HG02588 (cell line): Measurements from ENCODE around the gene CDC42EP3.

Experiments used
- ATAC-seq: cut with Tn5 transposase; IDR thresholded peaks from one replicate; pipeline ENCODE4 v1.9.1; 2021; ENCODE audit warnings: mild to moderate bottlenecking, moderate library complexity; ENCODE audit not compliant: unreplicated experiment

Gene CDC42EP3, protein sequence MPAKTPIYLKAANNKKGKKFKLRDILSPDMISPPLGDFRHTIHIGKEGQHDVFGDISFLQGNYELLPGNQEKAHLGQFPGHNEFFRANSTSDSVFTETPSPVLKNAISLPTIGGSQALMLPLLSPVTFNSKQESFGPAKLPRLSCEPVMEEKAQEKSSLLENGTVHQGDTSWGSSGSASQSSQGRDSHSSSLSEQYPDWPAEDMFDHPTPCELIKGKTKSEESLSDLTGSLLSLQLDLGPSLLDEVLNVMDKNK

DNA sequence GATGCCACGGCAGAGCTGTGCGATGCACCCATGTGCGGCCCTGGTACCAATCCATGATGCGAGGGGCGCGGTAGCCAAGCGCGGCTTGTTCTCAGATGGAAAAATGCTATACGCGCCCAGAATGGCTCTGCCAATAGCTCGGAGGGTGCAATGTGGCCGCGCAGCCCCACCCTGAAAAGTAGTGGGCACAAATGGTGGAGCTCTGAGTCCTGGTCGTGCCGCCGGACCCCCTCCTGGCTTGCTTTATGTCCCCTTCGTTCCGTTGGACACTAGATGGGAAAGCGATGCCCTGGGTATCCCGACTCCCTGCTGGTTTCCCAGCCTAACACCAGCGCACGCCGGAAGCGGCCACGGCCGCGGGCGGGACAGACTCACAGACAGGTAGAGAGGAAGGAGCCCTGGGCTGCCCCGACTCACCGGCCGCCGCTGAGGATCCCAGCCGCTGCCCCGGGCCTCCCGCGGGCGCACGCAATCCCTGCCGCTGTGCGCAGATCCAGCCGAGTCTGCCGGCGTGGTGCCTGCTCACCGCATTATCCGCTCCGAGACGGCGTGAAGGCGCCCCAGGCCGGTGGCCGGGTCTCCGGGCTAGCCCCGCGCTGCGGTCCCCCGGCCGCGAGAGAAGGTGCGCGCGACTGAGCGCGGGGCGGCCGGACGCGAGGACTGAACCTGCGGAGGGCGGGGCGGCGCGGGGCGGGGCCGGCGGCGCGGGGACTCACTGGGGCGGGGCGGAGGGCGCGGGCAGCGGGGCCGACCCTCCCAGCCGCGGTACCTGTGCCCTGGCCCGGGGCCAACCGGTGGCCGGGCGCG, at the start of gene CDC42EP3:
Gene CDC42EP3 (minus strand): TSS at position 634 of the 807 bp plus-strand sequence. CDS start 25,055 bp downstream, outside the sequence.
- peak; percentile 52 for ATAC-seq

DNA sequence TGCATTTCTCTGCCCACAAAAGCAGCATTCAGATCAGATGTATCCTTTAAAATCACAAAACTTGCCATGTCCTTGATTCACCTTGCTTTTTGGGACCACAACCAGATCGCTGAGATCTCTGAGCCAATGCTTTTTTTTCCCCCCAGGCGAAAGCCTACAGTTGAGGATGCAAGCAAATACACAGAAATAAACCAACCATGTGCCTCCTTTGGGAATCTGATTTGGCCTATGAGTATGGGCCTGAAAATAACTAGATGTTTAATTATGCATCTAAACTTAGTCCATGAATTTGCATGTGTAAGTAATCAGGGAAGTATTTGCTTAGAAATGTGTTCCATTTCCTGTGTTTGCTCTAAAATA, 49.7 kb upstream of the CDC42EP3 start:
- ATAC-seq: no peak

DNA sequence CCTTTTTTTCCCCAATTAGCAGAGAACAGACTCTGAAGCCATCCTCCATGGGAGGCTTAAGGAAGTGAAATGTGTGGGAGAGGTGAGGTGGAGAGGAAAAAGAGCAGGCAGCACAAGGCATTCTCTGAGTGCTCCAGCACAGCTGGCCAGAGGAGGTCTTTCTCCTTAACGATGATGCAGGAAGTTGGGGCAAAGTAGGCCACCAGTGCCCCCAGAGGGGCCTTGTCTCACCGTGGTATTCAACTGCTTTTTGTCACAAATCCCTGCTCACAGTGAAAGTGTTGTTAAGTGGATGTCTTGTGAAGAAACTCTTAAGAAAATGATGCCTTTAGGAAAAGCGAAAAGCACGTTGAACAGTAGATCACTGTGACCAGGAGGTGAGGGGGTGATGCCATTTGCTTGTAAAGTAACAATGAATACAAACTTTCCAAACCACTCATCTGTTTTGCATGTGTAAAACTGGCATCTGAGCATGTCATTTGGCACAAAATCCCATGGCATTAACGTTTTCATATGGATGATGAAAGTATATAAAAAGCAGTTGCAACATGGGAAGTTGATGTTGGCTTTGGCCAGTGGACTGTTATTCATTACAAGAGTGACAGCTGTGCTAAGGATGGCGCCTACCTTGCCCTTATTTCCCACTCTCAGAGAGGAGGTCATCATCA, 49.2 kb upstream of the CDC42EP3 start:
- no peak for ATAC-seq

DNA sequence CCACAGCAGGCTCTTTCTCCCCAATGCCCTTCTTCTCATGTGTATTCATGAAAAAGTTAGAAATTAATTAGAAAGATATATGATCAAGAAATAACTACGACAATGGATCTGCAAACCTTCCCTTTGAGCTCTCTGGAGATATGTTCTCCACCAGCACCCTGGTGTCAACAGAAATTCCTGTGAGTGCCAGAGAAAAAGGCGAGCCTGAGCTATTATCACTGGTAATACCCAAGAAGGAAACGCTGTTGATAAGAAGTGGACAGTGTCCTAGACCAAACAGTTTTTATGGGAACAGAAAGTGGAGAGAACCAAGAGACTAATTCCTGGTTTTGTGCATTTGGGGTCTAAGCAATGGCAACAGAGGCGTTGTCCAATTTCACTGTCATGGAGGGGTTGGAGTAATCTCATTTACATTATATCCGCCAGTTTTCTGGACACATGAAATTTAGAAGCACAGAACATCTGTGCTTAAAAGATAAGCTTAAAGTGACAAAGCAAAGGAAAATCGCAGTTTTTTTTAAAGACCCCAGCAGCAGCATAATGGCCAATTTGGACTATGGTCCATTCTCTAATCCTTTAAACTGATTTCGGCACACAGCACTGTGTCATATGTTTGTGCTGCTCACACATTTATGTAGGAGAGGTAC, 47.2 kb upstream of the CDC42EP3 start:
- ATAC-seq: no peak

DNA sequence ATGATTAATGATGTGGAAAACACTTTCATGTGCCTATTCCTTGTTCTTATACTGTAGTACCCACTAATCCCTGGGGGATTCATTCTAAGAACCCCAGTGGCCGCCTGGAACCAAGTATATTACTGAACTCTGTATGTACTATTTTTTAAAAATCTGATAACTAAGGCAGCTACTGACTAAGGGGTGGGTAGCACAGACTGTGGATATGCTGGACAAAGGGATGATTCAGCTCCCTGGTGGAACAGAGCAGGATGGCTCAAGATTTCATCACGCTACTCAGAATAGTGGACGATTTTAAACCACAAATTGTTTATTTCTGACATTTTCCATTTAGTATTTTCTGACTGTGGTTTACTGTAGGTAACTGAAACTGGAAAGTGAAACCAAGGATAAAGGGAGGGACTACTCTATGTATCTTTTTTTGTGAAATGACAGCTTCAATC, 41.8 kb upstream of the CDC42EP3 start:
- ATAC-seq: no peak

DNA sequence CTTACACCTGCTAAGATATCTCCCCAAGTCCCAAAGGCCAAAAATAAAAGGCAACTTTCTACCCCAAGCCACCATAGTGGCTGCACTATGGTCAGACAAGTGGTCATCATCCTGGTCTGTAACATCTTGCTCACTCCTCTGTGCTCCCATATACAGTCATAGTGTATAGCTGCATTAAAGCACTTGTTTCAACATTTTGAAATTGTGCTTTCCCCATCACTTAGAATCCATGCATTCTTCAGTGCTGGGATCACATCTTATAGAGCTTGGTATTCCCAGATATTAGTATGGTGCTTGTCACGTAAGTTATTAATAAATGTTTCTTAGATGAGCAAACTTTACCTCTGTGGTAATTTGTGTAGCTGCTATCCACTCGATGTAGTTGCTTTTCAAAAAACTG, 40.4 kb upstream of the CDC42EP3 start:
- ATAC-seq: no peak

DNA sequence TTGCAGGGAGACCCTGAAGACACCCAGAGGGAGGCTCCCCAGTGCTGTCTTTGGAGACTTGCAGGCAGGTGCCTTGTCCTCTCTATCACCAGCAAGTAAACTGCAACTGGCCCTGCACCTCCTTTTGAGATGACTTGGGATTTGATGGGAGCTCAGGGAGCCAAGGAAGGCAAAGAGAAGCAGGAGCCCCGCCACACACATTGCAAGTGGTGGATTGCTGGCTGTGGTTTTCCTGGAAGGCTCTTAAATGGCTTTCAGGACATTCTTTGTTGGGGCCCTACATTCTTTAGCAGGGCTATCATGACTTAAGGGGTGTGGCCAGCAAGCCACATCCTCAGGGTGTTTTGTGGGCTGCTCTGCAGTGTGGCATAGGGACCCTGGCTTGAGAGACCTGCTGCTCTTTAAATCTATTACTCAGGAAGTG, 39.9 kb upstream of the CDC42EP3 start:
- ATAC-seq: no peak

DNA sequence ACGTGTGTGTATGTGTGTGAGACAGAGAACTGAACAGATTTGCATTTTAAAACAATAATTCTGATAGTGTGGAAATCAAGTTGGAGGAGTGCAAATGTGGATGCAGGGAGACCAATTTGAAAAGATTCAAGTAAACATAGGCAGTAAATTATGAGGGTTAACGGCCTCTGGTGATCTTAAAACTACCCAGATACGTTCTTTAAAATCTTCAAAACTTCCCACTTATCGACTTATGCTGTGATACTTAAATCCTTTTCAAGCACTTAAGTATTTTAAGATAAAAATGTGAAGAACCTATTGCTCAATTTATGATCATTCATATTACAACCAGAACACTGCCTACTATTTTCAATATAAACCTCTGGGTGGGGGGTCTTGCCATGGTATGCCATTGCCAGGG, 37.7 kb upstream of the CDC42EP3 start:
- ATAC-seq: no peak

DNA sequence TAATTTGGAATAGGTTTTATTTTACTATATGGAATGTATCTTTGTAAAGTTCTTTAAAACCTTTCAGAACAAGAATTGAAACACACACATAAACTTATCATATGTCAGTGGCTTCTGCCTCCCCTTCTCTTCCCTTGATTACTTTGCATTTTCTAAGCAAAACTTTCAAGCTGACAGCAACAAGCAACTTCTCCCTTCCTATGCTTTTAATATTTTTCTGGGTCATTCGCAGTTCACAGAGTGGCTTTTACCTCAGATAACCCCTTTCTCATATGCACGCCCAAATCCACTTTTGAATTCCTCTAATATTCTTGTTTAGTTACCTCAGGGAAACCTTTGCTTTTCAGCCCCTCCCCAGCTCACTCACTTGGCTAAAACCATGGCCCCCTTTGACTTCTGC, 36.7 kb upstream of the CDC42EP3 start:
- ATAC-seq: no peak

DNA sequence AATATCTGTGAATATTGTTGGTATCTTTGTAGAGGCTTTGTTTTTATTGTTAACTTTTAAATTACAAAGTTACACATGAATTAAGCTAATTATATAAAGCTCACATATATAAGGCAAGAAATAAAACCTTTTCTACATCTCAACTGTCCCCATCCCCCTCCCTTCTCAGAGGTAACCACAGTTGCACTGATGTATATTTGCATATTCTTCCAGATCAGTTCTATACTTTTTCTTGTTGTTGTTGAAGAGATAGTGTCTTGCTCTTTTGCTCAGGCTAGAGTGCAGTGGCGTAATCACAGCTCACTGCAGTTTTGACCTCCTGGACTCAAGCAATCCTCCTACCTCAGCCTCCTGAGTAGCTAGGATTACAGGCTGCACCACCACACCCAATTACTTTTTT, 36.0 kb upstream of the CDC42EP3 start:
- no peak for ATAC-seq

DNA sequence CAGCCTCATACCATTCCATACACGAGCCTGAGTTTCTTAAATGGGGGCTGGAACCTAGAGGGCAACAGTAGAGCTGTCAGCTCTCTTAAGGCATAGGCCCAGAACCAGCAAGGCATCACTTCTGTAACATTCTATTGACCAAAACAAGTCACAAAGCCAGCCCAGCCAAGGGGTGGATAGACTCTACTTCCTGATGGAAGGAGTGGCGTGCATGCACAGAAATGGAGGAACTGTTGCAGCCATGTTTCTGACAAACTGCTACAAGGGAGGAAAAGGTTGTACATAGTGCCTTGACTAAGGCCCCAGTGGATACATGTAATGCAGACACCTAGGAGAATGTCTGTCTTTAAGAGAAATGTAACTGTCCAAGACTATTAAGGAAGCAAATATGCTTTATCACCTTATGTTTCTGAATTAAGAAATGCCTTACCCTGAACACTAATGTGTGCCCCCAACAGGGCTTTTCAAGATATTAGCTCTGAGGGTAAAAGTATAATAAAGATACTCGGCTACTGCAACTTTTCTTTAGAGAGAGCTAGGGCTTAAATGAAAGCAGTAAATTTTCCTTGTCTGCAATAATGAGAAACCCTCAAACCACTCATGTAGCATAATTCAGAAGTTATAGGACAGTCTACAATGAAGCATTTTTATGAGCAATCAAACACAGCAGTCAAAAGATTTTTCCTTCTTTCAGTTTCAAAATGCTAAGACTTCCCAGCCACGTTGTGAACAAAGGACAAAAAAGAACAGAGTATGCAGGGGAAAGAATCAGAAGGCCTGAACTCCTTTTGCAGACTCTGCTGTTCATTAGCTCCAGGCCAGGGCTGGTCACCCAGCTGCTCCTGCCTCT, 35.1 kb upstream of the CDC42EP3 start:
- no peak for ATAC-seq

DNA sequence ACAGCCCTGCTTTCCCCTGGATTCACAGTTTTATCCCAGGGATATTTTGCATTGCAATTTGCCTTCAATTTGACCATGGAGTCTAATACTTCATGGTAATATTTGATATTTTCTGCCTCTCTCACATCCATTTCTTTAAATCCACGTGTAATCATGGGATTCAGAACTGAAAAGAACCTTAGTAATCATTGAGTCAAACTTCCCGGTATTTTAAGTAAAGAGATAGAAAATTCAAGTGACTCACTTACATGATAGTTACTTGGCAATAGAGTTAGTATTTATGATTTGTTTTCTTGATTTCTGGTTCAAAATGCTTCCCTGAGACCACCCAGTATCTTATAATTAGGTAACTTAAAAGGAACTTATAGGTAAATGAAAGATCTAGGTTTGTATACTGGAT, 33.7 kb upstream of the CDC42EP3 start:
- no peak for ATAC-seq

DNA sequence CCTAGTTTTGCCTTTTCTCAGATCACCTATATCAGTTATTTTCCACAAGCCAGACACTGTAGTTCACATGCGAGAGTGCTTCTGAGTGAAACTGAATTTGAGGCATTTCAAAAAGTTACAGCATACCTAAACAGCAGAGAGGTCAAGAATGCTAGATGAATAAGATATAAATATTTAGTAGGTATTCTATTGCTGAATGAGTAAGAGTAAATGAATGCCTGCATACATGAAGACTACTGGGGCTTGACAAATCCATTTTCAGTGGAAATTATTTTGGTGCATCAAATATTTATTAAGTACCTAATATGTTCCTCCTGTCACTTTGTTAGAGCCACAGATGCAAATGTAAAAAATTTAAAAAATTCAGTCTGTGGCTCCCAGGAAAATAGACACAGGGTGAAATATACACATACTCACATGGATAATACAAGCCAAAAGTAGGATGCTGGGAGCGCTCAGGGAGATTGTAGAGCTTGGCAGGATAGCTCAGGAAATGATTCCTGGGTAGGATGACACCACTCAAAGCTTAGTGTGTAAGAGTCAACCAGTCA, 27.6 kb upstream of the CDC42EP3 start:
- ATAC-seq: no peak

DNA sequence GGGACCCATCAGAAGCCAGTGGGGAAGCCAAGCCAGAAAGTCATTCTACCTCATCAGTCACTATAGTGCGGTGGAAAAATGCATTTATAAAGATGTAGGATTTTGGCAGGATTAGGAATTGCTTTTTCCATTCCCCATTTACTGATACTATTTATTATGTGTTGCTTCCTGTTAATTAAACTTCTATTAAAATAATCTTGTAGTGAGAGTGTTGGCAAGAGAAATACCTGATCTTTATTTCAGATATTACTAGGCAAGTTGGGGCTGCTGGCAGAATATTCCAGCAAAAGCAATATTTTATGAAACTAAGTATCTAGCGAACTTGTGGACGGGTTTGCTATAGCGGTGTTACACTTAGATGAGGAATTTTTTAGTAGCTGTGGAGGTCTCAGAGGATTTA, 23.9 kb upstream of the CDC42EP3 start:
- no peak for ATAC-seq

DNA sequence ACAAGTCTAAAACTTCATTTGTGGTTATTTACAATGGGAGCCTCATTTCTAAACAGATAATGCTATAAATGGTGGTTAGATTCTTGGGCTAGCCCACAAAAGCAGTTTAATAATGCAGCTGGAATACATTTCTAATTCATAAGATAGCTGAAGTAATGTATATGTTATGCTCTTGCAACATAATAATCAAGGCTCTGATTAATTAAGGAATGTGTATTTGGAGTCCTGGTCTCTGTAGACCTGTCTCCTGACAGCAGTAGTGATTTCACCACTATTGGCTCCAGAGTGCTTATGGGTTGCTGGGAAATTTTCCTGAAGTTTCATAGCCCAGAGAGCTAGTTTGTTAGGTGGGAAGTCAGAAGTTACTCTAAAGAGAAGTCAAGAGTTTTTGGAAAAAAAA, 21.3 kb upstream of the CDC42EP3 start:
- no peak for ATAC-seq

DNA sequence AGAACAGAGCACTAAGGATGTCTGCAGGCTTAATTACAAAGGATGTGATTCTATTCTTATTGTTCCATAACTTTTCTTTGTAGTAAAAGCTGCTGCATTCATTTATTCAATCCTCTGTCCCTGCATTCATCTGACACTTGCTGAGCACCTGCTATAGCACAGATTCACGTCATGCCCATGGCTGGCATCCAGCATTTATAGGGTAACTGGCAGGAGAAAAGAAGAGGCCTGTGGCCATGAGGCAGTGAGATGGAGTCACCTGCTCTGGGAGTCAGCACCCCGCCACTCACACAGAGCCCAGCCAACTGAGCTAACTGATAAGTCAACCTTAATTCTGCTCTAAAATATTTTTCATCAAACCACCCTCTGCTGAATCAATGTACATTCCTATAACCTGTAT, 18.3 kb upstream of the CDC42EP3 start:
- no peak for ATAC-seq

DNA sequence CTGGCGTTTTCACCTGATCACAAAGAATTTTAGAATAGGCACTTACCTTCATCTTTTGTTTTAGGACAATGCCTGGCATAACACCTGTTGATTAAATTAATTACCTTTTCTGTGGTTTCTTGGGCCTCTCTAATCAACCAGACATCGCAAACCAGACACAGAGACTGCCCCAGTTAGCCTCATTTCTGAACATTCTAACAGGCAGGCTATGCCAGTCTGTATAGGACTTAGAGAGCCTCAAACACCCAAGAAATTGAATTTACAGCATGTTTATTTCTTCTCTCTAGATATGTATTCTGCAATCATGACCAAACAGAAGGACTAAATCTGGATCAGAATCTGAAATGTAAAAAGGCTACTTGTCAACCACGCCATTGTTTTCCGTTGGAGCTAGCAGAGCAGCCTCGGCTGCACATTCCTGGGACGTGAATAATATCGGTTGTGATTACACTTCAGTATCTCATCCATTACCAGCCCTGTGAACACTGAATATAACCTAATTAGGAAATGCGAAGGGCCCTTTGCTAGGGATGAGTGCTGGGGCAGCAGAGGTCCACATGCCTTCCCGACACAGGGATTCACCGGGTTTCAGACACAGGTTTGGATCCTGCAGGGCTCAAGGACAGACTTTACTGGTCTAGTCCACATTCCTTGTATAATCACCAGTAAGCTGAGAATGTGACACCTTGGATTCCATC, 17.5 kb upstream of the CDC42EP3 start:
- no peak for ATAC-seq

DNA sequence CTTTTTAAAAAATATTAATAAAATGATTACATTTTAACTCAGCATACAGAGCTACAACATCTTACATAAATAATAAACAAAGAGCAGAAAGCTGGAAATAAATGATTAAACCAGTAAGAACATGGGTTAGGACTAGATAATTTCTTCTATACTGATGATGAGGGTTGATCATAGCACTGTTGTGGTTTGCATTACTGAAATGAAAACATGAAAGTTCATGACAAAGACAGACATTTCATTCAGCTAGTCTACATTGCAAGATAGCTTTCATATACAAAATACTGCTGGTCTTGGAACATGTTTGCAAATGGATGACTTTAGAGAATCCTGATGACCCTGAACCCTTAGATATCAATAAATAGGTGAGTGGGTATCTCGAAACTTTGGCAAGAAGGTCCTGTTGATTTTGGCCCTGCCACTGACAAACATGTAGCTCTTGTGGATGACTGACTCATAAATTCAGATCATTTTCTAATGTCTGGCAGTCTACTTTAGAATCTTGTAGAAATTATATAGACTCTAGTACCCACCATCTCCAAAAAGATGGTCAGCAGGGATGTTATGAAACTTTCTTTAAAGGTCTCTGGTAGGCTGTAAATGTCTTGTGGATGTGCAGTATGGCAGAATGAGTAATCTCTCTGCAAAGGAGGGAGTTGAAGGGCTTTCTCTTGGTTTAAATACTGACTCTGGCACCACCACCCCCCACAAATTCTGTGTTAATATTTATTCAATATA, 15.5 kb upstream of the CDC42EP3 start:
- no peak for ATAC-seq

DNA sequence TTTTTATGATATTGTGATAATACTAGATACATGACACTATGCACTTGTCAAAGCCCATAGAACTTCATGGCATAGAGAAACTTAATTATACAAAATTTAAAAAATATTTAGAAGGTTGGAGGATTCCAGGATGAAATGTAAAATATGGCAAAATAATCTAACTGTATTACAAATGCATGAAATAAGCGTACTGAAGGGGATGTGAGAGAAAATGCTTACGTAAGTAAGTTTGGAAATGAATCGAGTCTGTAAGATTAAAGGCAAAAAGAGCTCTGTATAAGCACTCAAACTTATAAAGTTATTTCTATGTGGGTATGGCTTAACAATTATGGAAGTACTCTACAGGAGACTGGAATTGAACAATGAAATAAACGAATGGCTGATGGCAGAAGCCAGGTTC, 13.4 kb upstream of the CDC42EP3 start:
- no peak for ATAC-seq
